Activated T-cell treated with anti-CD3 and anti-CD28 coated beads, Interleukin-2, amount 50 U/mL, for 4 hours (primary cell): ENCODE data around the gene PPP1R2. TPM values are rescaled to one million over a fixed set of nuclear protein-coding genes. Genes with fewer than 3 reads are reported as not detected.
"Not testable (repeated sequence)": the region's sequence is repeated elsewhere in the genome, so short reads cannot be mapped to it uniquely, and the experiment has no call there.

ENCODE experiments used
- ATAC-seq, 2 donors: fragments of 200-7000 bp; cut with Tn5 transposase; one replicate each; pipeline ENCODE4 v1.10.0; 2021
- DNase-seq: peaks from one replicate; pipeline ENCODE4 v3.0.0-alpha.2; 2020
- H3K27me3 Mint-ChIP-seq: one replicate; pipeline ENCODE4 v1.8.0; 2021; ENCODE audit warnings: low read depth, mixed read lengths
- H3K36me3 Mint-ChIP-seq: one replicate; pipeline ENCODE4 v1.8.0; 2022; ENCODE audit warnings: mixed read lengths; ENCODE audit not compliant: insufficient read depth
- H3K4me1 Mint-ChIP-seq: one replicate; pipeline ENCODE4 v1.8.0; 2021; ENCODE audit warnings: low read depth, mixed read lengths
- H3K4me3 Mint-ChIP-seq: one replicate; pipeline ENCODE4 v1.8.0; 2021; ENCODE audit warnings: mild to moderate bottlenecking, moderate library complexity, mixed read lengths
- H3K9me3 Mint-ChIP-seq: one replicate; pipeline ENCODE4 v1.8.0; 2021; ENCODE audit warnings: mixed read lengths
- total RNA-seq, 3 donors: library from RNA; stranded (reverse); gene quantifications; one replicate each; pipeline ENCODE4 v1.2.1, GENCODE V29; 2021

The PPP1R2 gene
- total RNA-seq, 3 donors from 2014 or later = 73.2 to 91.7 (median 77.6) TPM

- peaks cover 68% of the 10 kb centered on the region for H3K4me1 Mint-ChIP-seq
- H3K27me3 Mint-ChIP-seq = no peaks in the 10 kb centered on the region
- H3K4me3 Mint-ChIP-seq = peak overlapping the region; percentile 85
- no peak for ATAC-seq
- DNase-seq = no peak
- no peaks in the 10 kb centered on the region for H3K9me3 Mint-ChIP-seq
- H3K36me3 Mint-ChIP-seq = peaks cover 16% of the 10 kb centered on the region
These were observed 3.6 kb downstream of the PPP1R2 start for GRCh38 chr3:195539479-195539878.

- peaks cover 73% of the 10 kb centered on the region for H3K4me1 Mint-ChIP-seq
- ATAC-seq (peak; percentile 64 to 69), DNase-seq (peak; percentile 36)
- peak overlapping the region; percentile 59 for H3K4me3 Mint-ChIP-seq
- H3K36me3 Mint-ChIP-seq = peaks cover 22% of the 10 kb centered on the region
- no peaks in the 10 kb centered on the region for H3K9me3 Mint-ChIP-seq
- H3K27me3 Mint-ChIP-seq = no peaks in the 10 kb centered on the region
These were observed 5.1 kb downstream of the PPP1R2 start for GRCh38 chr3:195537995-195538394.

- Mint-ChIP-seq H3K9me3 (no peaks in the 10 kb centered on the region), H3K4me3 (peak overlapping the region; percentile 9), H3K27me3 (no peaks in the 10 kb centered on the region), H3K36me3 (peaks cover 27% of the 10 kb centered on the region), H3K4me1 (peaks cover 87% of the 10 kb centered on the region)
- ATAC-seq (no peak), DNase-seq (no peak)
These were observed 7.8 kb downstream of the PPP1R2 start for GRCh38 chr3:195535293-195535692.

GRCh38 chr3:195532834-195533233, 10.3 kb downstream of the PPP1R2 start:
- H3K4me1 Mint-ChIP-seq = peaks cover 82% of the 10 kb centered on the region
- no peaks in the 10 kb centered on the region for H3K9me3 Mint-ChIP-seq
- ATAC-seq = no peak
- no peak for DNase-seq
- peaks cover 29% of the 10 kb centered on the region for H3K36me3 Mint-ChIP-seq
- H3K4me3 Mint-ChIP-seq = no peak overlapping the region
- H3K27me3 Mint-ChIP-seq = no peaks in the 10 kb centered on the region

- DNase-seq (no peak), ATAC-seq (no peak)
- H3K36me3 Mint-ChIP-seq = peaks cover 29% of the 10 kb centered on the region
- no peaks in the 10 kb centered on the region for H3K27me3 Mint-ChIP-seq
- no peak overlapping the region for H3K4me3 Mint-ChIP-seq
- H3K9me3 Mint-ChIP-seq = no peaks in the 10 kb centered on the region
- H3K4me1 Mint-ChIP-seq = peaks cover 81% of the 10 kb centered on the region
These were observed 10.8 kb downstream of the PPP1R2 start for GRCh38 chr3:195532345-195532744.

GRCh38 chr3:195531683-195532082, 11.4 kb downstream of the PPP1R2 start:
- Mint-ChIP-seq H3K4me1 (peaks cover 79% of the 10 kb centered on the region), H3K9me3 (no peaks in the 10 kb centered on the region), H3K36me3 (peaks cover 29% of the 10 kb centered on the region), H3K27me3 (no peaks in the 10 kb centered on the region), H3K4me3 (no peak overlapping the region)
- ATAC-seq = peak in 1 of 2 donors; percentile 31
- DNase-seq = no peak

- Mint-ChIP-seq H3K36me3 (peaks cover 24% of the 10 kb centered on the region), H3K27me3 (no peaks in the 10 kb centered on the region), H3K4me3 (no peak overlapping the region), H3K9me3 (no peaks in the 10 kb centered on the region), H3K4me1 (peaks cover 68% of the 10 kb centered on the region)
- ATAC-seq = no peak
- DNase-seq = no peak
These were observed 16.6 kb downstream of the PPP1R2 start for GRCh38 chr3:195526492-195526891.

DNA sequence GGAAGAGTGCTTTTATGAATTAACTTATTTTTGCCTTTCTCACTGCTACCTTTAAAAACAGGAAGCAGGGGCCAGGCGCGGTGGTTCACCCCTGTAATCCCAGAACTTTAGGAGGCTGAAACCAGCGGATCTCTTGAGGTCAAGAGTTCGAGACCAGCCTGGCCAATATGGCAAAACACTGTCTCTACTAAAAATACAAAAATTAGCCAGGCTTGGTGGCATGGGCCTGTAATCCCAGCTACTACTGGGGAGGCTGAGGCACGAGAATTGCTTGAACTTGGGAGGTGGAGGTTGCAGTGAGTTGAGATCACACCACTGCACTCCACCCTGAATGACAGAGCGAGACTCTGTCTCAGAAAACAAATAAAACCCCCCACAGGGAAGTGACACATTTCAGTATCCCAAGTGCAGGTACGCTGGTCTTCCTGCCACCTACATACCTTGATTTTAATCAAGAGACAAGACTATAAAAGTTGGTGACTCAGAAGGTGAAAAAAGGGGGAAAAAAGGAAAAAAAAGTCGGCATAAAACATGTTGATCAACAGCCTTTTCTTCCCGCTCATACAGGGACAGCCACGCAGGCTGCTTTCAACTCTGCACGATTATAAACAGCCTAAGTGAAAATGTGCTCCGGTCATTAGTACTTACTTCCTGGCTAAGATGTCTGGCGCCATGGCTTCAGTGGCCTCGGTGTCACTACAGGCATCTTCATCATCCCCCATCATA, 18.8 kb downstream of the PPP1R2 start:
- H3K27me3 Mint-ChIP-seq = no peaks in the 10 kb centered on the region
- no peak for DNase-seq
- peak overlapping the region; percentile 66 for H3K4me3 Mint-ChIP-seq
- peaks cover 50% of the 10 kb centered on the region for H3K4me1 Mint-ChIP-seq
- no peaks in the 10 kb centered on the region for H3K9me3 Mint-ChIP-seq
- peaks cover 19% of the 10 kb centered on the region for H3K36me3 Mint-ChIP-seq
- peak; percentile 89 to 92 for ATAC-seq

GRCh38 chr3:195522254-195523023, 20.7 kb downstream of the PPP1R2 start:
- Mint-ChIP-seq H3K4me1 (peaks cover 38% of the 10 kb centered on the region), H3K27me3 (no peaks in the 10 kb centered on the region), H3K9me3 (no peaks in the 10 kb centered on the region), H3K4me3 (peak overlapping the region; percentile 3), H3K36me3 (peaks cover 22% of the 10 kb centered on the region)
- DNase-seq (no peak), ATAC-seq (no peak)

DNA sequence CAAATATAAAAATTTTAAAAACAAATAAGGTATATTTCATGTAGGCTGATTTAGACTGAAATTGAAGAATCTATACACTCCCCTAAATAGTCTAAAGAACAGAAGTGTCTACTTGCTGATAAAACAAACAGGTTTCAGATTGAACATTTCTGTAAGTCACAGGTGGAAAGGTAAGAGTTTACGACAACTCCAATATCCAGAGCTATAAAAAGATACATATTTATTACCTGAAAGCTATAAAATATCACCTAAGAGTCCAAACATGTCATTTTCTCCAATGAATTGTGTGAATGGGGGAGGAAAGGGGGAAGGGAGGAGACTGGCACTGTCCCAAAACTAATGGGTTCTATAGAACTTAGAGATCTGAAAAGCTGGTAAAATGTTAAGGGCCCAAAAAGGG, 26.1 kb downstream of the PPP1R2 start:
- Mint-ChIP-seq H3K27me3 (no peaks in the 10 kb centered on the region), H3K9me3 (no peaks in the 10 kb centered on the region), H3K36me3 (peaks cover 39% of the 10 kb centered on the region), H3K4me1 (peaks cover 29% of the 10 kb centered on the region), H3K4me3 (no peak overlapping the region)
- ATAC-seq (no peak), DNase-seq (no peak)

DNA sequence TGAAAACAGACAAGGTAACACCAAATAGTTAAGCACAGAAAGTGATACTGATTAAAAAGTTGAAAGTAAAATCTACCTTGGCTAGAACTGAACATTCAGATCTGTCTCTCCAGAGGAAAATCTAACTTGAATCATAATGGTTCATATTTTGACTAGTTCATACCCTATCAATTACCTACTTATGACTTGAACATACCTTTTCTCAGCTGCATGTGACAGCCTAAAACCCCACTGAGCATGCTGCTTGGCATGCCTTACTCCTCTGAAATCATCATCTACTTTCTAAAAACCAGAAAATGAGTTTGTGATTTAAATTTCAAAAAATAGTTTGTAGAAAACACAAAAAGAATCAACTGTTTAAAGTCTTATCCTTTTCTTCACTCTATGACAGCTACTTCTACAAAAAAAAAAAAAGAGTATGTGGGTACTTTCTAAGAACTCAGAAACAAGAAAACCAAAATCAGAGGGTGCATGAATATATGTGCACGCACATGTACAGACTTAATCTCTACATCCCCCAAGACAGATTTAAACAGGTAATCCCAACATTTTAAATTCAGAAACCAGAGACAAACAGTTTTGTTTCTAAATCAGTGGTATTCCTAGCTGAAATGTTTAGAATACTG, 28.4 kb downstream of the PPP1R2 start:
- peak; percentile 94 to 96 for ATAC-seq
- DNase-seq, H3K27me3 Mint-ChIP-seq, H3K4me3 Mint-ChIP-seq, H3K9me3 Mint-ChIP-seq: not testable (repeated sequence)
- peaks cover 45% of the 10 kb centered on the region for H3K36me3 Mint-ChIP-seq
- H3K4me1 Mint-ChIP-seq = peaks cover 32% of the 10 kb centered on the region

- ATAC-seq (no peak), DNase-seq (no peak)
- no peaks in the 10 kb centered on the region for H3K27me3 Mint-ChIP-seq
- no peaks in the 10 kb centered on the region for H3K9me3 Mint-ChIP-seq
- H3K4me3 Mint-ChIP-seq = no peak overlapping the region
- peaks cover 44% of the 10 kb centered on the region for H3K36me3 Mint-ChIP-seq
- H3K4me1 Mint-ChIP-seq = peaks cover 39% of the 10 kb centered on the region
These were observed 30.3 kb downstream of the PPP1R2 start for GRCh38 chr3:195512798-195513345.

DNA sequence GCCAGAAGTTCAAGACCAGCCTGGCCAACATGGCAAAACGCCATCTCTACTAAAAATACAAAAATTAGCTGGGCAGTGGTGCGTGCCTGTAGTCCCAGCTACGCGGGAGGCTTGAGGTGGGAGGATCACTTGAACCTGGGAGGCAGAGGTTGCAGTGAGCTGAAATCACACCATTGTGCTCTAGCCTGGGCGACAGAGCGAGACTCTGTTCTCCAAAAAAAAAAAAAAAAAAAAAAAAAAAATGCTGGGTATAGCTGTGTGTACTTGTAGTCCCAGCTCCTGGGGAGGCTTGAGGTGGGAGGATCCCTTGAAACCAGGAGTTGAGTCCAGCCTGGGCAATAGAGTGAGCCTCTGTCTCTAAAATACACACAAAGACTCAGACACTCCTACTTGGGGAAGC, 32.0 kb downstream of the PPP1R2 start:
- peaks cover 40% of the 10 kb centered on the region for H3K36me3 Mint-ChIP-seq
- no peak for DNase-seq
- no peak for ATAC-seq
- no peaks in the 10 kb centered on the region for H3K9me3 Mint-ChIP-seq
- H3K4me1 Mint-ChIP-seq = peaks cover 38% of the 10 kb centered on the region
- H3K4me3 Mint-ChIP-seq = no peak overlapping the region
- no peaks in the 10 kb centered on the region for H3K27me3 Mint-ChIP-seq

DNA sequence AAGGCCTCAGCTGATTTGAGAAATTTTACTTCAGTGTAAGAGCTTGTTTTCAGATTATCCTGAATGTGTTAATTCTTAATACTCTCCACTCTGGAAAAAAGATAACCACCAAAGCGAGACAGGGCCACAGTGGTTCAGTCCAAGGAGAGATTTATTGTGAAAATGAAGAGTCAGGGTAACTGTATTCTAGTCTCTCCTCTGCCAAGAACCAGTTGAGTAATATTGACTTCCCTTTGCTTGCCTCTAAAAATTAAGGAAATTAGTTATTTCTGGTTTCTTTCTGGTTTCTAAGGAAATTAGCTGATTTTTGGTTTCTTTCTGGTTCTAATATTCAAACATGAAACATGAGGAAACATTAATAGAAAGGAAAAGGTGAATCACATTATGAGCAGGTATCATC, 34.9 kb downstream of the PPP1R2 start:
- peaks cover 20% of the 10 kb centered on the region for H3K4me1 Mint-ChIP-seq
- no peak for DNase-seq
- peaks cover 24% of the 10 kb centered on the region for H3K36me3 Mint-ChIP-seq
- H3K4me3 Mint-ChIP-seq = no peak overlapping the region
- ATAC-seq = no peak
- H3K9me3 Mint-ChIP-seq = no peaks in the 10 kb centered on the region
- H3K27me3 Mint-ChIP-seq = no peaks in the 10 kb centered on the region
